ENCODE measurements around the gene TMEM154.

The TMEM154 gene

GRCh38 chr4:152680988-152681603 is 1.3 kb upstream of the TMEM154 start:
- Histone ChIP-seq H3K27me3 (peaks cover 0 to 14% of the 10 kb centered on the region in 2 donors), H3K4me1 (peaks cover 0 to 10% (median 6%) of the 10 kb centered on the region in 4 donors), H3K4me3 (no peak overlapping the region), H3K36me3 (no peaks in the 10 kb centered on the region), H3K9me3 (no peaks in the 10 kb centered on the region), H3K27ac (no peak overlapping the region)
- DNase-seq, result no peak
- TF ChIP-seq CTCF (IDR thresholded peaks at IDR 0.05), result no peak
- intact Hi-C loops (cut with DNase I; ENCODE audit: low total_unique reads), result no loop called here

GRCh38 chr4:152678841-152679240 is 956 bp downstream of the TMEM154 start:
- Histone ChIP-seq H3K4me3 (peak overlapping the region in 1 of 2 donors; percentile 53), H3K27ac (no peak overlapping the region), H3K4me1 (peaks cover 0 to 10% (median 6%) of the 10 kb centered on the region in 4 donors), H3K27me3 (peaks cover 0 to 20% of the 10 kb centered on the region in 2 donors), H3K9me3 (no peaks in the 10 kb centered on the region), H3K36me3 (no peaks in the 10 kb centered on the region)
- no peak for DNase-seq
- no peak for TF ChIP-seq CTCF (IDR thresholded peaks at IDR 0.05)
- intact Hi-C loops (cut with DNase I; ENCODE audit: low total_unique reads), result no loop called here

GRCh38 chr4:152677117-152677516 is 2.7 kb downstream of the TMEM154 start:
- intact Hi-C loops (cut with DNase I; ENCODE audit: low total_unique reads), result no loop called here
- Histone ChIP-seq H3K27me3 (peaks cover 0 to 12% of the 10 kb centered on the region in 2 donors), H3K4me1 (peaks cover 0 to 10% (median 6%) of the 10 kb centered on the region in 4 donors), H3K27ac (no peak overlapping the region), H3K36me3 (no peaks in the 10 kb centered on the region), H3K4me3 (no peak overlapping the region), H3K9me3 (no peaks in the 10 kb centered on the region)
- DNase-seq, result no peak
- no peak for TF ChIP-seq CTCF (IDR thresholded peaks at IDR 0.05)

GRCh38 chr4:152676052-152676854 is 3.5 kb downstream of the TMEM154 start:
- no peak for DNase-seq
- peaks cover 0 to 11% of the 10 kb centered on the region in 2 donors for H3K27me3 ChIP-seq
- no peak overlapping the region for H3K27ac ChIP-seq
- intact Hi-C loops (cut with DNase I; ENCODE audit: low total_unique reads), result no loop called here
- no peaks in the 10 kb centered on the region for H3K9me3 ChIP-seq
- no peak for TF ChIP-seq CTCF (IDR thresholded peaks at IDR 0.05)
- H3K4me1 ChIP-seq, result peaks cover 0 to 10% (median 6%) of the 10 kb centered on the region in 4 donors
- H3K36me3 ChIP-seq, result no peaks in the 10 kb centered on the region
- no peak overlapping the region for H3K4me3 ChIP-seq

GRCh38 chr4:152674359-152674758 is 5.4 kb downstream of the TMEM154 start:
- H3K27ac ChIP-seq, result no peak overlapping the region

More at GRCh38 chr4:152674359-152674758, 5.4 kb downstream of the TMEM154 start:
- Histone ChIP-seq H3K36me3 (no peaks in the 10 kb centered on the region), H3K9me3 (no peaks in the 10 kb centered on the region), H3K27me3 (peaks cover 0 to 11% of the 10 kb centered on the region in 2 donors), H3K4me1 (peaks cover 0 to 2% (median 1%) of the 10 kb centered on the region in 4 donors), H3K4me3 (no peak overlapping the region)
- intact Hi-C loops (cut with DNase I; ENCODE audit: low total_unique reads), result no loop called here
- DNase-seq, result no peak
- TF ChIP-seq CTCF (IDR thresholded peaks at IDR 0.05), result no peak

Data from tibial artery (tissue), 4 donors.